ENCODE results near the gene KRT74.

KRT74 gene

DNA sequence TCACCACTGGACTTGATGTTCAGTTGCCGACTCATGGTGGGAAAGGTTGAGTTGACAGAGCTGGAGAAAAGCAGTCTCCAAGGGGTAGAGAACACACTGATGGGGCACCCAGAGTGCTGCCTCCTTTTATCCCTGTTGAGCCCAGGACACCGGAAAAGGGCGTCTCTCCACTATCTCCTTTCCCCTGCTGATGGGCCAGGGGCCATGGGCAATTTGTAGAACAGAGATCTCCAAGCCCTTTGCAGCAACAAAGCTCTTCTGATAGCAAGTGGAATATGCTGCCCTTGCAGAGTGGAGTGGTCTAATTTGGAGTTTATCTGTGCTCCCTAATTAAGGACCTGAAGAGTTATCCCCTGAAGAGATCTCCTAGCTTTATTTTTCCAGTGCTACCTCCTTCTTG is at the start of gene KRT74:
Gene KRT74 (minus strand): TSS at position 101 of the 400 bp plus-strand sequence. CDS start 66 bp downstream, at position 35.
- no peak for DNase-seq (ENCODE audit: low spot score)

DNA sequence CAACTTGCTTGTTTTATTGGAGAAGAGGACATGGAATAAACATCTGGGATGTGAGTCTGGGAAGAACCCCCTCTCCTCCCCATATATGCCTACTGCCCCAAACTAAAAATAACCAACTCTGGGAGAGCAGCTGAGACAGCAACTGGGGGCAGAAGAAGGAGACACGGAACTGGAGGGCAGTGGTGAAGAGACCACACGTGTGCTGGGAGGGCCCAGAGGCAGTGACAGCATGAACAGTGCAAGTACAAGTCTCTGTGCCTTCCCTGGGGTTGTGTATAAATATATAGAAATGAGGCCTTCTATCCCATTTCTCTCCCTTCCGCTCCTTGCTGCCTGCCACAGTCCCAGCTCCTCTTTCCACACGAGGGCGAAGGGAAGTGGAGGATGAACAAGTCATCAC is 48.7 kb upstream of the KRT74 start:
- DNase-seq (ENCODE audit: low spot score), result no peak

DNA sequence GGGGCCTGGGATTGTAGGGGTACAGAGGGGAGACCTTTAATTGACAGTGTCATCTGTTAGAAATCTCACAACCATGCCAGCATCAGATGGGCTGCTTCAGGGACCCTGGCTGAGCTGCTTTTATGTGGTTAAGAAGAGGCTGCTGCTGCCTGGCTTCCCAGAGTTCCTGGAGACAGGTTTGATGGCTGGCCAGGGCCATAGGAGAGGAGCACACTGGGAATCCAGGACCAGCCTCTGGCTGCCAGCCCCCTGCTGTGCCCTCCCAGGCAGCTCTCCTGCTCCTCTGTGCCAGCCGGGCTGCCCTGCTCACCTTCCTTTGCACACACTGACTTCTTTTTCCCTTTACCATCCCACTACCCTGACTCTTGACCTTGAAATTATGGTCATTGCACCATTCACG is 45.2 kb upstream of the KRT74 start:
- no peak for DNase-seq (ENCODE audit: low spot score)

DNA sequence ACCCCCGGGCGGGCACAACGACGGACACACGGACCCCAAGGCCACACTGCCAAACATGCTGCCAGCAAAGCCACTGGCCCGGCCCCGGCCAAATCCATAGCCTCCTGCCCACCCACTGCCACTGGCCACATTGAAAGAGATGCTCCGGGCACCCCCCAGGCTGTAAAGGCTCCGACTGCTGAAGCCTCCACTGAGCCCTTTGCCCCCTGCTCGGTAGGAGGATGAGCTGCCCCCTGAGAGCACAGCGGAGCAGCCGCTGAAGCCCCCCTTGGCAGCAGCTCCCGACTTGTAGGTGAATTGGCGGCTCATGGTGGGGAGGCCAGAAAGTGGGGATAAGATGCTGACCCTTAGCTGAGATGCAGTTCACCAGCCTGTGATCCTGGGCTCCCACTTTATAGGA is 44.6 kb upstream of the KRT74 start, which contains the start of gene KRT73:
Gene KRT73 (minus strand): TSS at position 344 of the 400 bp plus-strand sequence. CDS start 35 bp downstream, at position 309.
- no peak for DNase-seq (ENCODE audit: low spot score)

DNA sequence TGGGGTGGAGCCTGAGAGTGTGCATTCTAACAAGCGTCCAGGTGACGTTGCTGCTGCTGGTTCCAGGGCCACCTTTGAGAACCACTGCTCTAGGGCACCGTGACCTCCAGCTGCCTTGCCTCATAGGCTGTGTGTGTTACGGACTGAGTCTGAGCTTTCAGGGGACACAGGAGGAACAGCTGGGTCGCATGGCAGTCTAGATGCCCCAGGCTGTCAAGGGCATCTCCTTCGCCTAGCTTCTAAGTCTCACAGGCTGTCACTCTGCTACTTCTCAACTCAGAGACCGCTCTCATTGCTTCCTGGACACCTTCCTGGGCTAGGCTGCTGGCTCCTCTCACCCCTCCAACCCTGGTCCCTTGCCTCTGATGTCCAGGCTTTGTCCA is 43.8 kb upstream of the KRT74 start:
- no peak for DNase-seq (ENCODE audit: low spot score)

DNA sequence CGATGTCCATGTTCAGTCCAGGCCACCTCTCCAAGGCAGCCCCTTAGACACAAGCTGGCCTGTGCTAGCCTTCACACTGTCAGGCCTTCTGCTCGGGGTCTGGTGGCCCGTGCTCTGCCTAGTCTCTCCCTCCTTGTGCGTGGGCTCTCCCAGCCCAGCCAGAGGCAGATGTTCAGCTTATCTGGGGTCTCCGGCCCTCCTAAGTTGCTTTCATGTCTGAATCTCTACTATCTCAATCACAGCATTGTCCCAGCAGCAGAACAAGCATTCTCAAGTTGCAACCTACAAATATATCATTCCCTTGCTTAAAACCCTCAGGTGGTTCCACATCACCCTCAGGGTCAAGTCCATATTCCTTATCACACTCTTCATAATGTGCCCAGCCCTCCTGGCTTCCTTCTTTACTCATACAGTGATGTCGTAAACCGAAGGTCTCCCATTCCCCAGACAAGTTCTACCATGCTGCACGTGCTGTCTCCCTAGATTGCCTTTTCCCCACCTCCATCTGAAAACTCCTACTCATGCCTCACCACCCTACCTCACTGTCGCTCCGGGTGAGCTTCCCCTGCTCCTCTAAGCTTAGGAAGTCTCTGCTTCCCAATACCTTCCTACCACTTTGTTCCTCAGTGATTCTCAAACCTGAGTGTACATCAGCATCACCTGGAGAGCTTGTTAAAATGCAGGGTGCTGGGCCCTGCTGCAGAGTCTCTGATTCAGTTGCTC is 43.2 kb upstream of the KRT74 start:
- no peak for DNase-seq (ENCODE audit: low spot score)

DNA sequence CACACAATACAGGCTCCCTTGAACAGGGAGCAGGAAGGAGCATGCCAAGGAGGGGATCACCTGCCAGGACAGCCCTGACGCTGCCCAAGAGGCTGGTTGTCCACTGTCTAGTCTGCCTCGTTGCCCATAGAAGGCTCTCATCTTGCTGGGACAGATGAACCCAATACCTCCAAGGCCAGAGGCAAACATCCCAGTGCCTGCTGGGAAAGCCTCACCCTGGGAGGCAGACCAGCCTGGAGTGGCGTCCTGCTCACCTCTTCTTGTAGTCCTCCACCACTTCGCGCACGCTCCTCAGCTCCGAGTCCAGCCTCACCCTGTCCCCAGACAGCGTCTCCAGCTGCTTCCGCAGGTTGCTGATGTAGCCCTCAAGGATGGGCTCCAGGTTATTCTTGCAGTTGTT is 42.3 kb upstream of the KRT74 start:
- DNase-seq (ENCODE audit: low spot score), result no peak

DNA sequence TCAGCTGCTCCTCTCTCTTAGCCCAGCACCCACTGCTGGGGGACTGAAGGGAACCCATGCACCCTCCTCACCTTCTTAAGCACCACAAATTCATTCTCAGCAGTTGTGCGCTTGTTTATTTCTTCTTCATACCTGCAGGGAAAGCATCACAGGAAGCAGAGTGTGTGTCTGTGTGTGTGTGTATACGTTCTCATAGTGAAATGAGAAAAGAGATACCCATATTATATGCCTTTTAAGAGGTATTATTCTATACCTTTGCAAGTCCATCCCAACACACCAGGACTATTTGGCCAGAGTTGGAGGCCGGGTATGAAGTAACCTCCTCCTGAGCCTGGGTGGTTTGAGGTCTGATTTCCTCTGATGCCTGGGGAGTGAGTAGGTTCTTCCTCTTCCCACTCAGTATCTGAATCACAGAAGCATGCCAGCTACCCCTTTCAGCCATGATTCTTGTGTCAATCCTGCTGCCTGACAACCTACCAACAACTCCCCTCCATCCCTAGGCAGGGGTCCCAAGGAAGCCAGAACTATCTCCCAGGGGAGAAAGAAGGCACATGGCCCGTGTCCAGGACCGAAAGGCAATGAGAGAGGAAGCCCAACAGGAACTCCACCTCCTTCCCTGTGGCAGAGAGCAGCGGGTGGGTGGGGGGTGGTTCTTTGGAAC is 41.7 kb upstream of the KRT74 start:
- DNase-seq (ENCODE audit: low spot score), result no peak

DNA sequence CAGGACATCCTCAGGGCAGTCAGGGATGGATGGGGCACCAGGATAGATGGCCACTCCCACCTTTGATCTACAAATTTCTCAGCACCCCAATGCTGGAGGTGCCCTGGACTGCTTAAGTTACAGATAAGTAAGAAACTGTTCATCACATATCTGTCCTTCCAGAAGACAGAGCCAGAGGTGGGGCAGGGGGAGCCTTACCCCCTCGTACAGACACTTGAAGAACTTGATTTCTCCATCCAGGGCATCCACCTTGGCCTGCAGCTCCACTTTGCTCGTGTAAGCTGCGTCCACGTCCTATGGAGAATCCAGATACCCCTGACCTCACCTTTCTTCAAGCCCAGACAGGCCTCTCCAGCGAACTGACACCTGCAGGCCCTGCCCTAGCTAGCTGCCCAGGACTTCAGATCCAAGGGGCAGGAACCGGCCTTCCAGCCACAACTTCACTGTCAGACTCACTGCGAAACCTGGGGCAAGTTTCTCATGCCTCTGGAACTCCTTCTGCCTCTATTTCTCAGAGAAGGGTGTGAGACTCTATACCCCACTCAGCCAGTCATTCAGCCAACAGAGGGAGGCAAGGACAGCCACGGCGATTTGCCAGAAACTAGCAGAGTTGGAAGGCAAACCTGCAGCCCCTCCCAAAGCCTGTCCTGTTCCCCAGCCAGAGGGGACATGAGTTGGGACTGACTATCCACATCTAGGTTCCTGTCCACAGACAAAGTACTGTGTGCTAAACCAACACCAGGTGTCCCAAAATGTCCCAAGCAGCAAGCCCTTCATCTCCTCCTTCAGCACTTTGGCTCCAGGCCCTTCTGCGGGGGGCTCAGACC is 41.0 kb upstream of the KRT74 start:
- no peak for DNase-seq (ENCODE audit: low spot score)

DNA sequence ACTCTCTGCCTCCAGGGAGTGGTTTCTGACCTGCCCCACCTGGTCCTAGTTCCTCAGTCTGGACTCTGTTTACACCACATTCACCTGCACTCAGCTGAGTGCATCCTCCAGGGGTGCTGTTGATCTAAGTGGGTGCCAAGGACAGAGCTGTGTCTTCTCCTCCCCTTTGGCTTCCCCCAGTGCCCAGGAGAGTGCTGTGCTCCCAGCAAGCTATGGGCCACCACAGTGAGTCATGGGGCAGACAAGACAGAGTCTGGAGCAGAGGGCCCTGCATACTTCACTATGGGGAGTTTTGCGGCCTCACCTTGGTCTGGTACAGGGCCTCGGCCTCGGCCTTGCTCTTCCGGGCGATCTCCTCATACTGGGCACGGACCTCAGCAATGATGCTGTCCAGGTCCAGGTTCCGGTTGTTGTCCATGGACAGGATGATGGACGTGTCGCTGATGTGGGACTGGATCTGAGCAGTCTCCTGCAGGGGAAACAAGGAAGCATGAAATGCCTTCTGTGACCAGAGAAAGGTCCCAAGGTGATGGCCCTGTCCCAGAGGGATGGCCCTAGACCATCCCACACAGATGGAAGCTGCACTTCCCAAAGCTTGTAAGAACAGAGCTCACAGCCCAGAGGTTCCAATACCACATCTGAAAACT is 39.9 kb upstream of the KRT74 start:
- DNase-seq (ENCODE audit: low spot score), result no peak

DNA sequence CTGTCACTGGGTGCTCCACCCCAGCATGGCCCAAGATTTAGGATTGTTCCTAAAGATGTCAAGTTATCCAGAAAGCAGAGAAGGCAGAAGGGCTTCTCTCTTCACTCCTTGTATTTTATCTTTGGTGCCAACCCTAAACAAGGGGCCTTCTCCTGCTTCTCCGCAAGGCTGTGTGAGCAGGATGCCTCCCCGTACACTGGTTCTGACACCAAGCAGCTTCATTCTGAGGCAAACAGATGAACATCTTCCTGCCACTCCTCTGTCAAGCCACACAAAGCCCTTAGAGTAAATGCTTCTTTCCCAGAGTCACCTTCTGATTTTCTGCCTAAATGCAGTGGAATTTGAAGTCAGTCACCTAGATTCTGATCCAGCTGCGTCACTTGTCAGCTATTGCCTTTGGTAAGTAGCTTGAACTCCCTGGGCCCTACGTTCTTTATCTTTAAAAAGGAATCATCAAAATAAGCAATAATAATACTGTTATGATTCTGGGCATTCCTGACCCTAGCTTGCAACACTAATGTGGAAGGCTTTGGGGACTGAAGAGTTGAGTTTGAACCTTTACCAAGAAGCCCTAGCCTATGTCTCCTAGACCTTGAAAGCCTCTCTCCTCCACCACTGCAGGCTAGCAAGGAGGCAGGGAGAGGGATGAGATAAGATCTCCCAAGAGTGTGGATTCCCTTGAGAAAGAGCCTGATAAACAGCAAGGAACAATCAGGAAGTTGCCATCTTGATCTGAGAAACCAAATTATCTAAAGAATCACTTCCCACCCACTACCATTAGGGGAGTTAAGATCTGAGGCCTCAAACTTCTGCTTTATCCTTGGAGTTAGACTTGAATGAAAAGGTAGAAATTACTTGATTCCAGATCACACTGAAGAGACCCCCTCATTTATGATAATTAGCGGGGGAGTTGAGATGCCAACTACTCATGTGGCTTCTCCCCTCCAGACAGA is 39.1 kb upstream of the KRT74 start:
- no peak for DNase-seq (ENCODE audit: low spot score)

DNA sequence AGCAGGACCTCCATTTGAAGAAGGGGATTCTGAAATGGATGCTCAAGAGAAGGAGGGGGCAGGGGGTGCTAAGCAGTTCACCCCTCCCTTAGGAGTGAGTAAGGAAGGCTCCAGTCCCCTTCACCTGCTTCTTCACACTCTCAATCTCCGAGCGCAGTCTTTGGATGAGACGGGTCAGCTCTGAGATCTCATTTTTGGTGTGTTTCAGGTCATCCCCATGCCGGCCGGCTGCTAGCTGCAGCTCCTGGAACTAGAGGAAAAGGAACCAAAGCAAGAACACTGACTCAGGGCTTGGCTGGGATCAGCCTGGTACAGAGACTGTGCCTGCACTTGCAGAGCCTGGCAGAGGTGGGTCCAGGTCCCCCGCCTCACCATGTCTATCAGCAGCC is 37.4 kb upstream of the KRT74 start:
- no peak for DNase-seq (ENCODE audit: low spot score)

DNA sequence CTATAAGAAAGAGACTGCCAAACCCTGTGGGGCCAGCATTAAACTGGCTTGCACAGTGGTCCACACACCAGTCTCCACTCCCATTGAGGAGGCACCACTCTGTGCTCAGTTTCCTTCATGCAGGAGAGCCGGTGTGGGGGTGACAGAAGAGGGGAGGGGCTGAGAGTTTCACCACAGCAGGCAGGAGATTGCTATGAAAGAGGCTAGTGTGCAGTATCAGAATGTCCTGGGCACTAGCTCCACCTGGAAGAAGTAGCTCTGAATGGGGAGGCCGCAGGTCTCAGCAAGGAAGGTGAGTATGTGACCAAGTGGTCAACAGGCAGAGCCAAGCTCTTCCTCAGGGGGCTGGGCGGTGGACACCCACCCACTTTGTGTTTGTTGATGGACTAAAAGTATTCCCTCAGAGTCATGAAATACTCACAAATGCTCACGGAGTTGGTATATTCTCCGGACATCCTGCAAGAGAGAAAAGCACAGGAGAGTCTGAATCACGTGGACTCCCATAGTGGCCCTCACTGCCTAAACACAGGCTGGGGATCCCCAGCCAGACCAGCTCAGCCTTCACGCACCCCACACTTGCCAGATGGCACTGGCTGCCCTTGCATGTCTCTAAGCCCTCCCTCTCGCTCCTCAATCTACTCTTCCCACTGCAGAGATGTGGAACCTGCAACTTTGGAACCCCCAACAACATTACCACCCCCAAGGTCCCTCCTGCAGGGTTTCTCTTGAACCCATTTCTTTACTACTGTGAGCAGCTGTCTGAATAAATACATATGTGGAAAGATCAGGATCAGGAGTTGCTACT is 35.4 kb upstream of the KRT74 start:
- no peak for DNase-seq (ENCODE audit: low spot score)

DNA sequence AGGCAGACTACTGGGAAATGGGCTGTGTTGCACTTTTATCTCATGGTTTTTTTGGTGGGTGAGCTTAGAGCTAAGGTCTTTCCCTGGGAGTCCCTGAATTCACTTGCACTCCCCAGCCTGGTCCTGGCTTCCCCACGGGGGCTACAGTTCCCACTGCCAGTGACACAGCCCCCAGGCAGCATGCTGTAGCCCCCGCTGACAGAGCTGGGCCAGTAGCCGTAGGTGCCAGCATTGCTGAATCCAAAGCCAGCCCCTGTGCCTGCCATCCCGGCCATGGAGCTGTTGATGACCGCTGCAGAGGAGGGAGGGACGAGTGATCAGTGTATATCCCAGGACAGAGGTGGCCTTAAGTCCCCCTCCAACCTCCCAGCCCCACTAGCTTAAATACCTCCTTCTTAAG is 34.5 kb upstream of the KRT74 start:
- no peak for DNase-seq (ENCODE audit: low spot score)

DNA sequence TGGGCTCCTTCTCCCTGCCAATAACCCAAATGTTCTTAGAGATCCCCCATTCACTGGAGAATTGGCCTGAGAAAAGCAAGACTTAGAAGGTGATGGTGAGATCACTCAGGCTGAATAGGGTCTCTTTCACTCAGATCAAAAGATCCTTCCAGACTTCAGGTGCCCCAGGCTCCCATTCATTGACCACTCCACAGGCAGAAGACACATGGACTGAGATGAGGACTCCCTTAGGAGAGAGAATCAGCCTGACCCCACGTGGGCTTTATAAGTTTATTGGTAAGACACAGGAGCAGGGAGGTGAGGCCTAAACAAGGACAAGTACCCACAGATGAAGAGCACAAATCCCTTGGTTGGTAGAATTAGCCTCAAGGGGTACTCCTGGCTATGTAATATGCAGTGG is 33.7 kb upstream of the KRT74 start:
- no peak for DNase-seq (ENCODE audit: low spot score)

DNA sequence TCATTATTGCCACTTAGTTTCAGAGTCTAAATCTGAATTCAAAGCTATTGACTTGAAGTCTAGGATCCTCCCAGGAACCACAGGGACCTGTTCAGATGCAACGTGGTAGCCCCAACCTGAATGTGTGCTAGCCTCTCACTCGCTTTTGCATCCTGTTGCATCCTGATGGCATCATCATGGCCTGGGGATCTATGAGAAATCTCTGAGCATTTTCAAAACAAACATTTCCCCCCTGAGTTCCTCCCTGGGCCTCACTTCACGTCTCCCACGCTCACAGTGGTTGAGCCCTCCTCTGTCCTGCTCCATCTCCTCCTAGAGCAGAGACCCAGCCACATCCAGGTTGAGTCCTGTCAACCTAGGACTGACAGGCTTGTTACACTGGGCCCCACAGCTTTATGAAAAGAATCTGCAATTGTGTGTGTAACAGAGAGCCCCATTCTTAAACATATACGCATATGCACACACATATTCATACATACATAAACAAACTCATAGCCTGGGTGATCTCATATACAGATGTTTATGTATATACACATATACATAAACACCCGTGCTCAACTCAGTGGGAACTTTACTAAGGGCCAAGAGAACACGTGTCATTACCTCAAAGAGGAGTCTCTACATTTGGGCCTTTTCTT is 33.1 kb upstream of the KRT74 start:
- DNase-seq (ENCODE audit: low spot score), result no peak

DNA sequence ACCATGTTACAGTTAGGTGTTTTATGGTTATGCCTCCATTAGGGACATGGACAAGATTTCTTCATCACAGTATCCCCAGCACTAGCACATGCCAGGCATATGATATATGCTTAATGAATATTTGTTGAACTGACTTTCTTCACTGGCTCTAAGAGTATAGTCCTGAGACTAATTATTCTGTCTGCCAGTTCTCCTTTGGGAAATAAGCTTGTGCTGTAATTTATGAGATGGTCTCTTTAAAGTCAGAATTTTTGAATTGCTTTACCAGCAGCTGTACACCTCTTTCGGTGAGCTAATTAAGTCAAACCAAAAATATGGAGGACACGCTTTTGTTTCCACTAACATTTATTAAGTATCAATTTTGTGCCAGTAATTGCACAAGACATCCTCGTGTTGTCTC is 32.5 kb upstream of the KRT74 start:
- DNase-seq (ENCODE audit: low spot score), result no peak

DNA sequence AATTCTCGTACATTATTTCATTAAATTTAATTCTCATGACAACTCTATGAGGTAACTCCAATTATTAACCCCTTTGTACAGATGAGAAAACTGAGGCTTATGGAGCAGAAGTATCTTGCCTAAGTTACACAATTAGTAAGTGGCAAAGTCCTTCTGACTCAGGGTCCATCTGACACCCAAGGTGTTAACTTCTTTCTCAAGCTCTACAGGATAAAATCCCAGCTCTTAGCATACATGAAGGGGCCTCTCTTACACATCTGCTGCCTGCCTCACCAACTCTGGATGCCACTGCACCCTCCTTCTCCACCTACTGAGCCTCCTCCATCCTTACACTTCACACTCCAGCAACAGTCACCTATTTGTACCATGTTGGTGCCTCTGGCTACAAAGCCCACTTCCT is 31.9 kb upstream of the KRT74 start:
- DNase-seq (ENCODE audit: low spot score), result peak; percentile 15

DNA sequence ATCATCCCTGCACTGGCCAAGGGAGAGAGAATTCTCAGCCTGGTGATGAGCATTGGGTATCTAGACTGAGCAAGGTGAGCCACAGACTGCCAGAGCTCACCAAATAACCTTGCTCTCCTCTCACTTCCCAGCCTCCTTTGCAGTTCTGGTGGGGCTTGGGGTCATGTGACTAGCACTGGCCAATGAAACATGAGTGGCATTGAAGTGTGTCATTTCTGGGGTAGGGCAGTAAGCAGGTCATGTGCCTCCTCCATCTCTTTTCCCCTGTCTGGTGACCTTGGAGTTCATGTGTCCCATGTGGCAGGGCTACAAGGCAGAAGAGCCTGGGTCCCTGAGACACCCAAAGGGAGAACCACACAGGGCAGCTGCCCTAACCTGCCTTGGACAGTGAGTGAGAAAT is 31.2 kb upstream of the KRT74 start:
- peak; percentile 48 for DNase-seq (ENCODE audit: low spot score)

DNA sequence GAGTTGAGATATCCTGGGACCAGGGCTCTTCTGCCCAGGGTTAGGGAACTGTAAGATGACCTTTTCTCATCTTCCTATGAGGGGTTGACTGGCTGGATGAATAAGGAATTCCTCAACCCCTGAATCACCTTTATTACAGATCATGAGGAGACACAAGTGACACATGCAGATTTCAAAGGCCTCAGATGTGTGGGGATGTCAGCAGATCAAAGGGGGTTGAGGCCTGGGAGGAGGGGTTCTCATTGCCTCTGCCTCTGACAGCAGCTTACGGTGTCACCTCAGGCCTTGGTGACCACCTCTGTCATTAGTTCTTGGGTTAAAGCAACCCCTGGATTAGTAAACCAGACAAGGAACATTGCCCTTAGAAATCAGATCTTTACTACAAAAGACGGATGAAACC is 29.7 kb upstream of the KRT74 start:
- no peak for DNase-seq (ENCODE audit: low spot score)
